ENCODE data around the gene LPAR1. TPM values are rescaled to one million over a fixed set of nuclear protein-coding genes. Genes with fewer than 3 reads are reported as not detected.
A peak's percentile ranks its signal among the peaks of the same experiment; 100 is the strongest.
"Not testable (repeated sequence)": the region's sequence is repeated elsewhere in the genome, so short reads cannot be mapped to it uniquely, and the experiment has no call there.

LPAR1 gene
- total RNA-seq, 1 experiment from 2014 or later, result 21.7 TPM

GRCh38 chr9:110837401-110838005, 200.8 kb downstream of the LPAR1 start:
- Histone ChIP-seq H3K36me3 (no peaks in the 10 kb centered on the region), H3K4me3 (no peak overlapping the region), H3K9me3 (replicated peaks) (no peaks in the 10 kb centered on the region), H3K27me3 (replicated peaks) (no peaks in the 10 kb centered on the region), H3K4me1 (replicated peaks) (peaks cover 31% of the 10 kb centered on the region), H3K27ac (no peak overlapping the region)
- DNase-seq (ENCODE audit: low read depth in 1 of 2, low spot score in 2 of 2), result no peak

GRCh38 chr9:110835859-110836271, 202.4 kb downstream of the LPAR1 start:
- Histone ChIP-seq H3K4me3 (no peak overlapping the region), H3K9me3 (replicated peaks) (no peaks in the 10 kb centered on the region)
- no peak for DNase-seq (ENCODE audit: low read depth in 1 of 2, low spot score in 2 of 2)

DNA sequence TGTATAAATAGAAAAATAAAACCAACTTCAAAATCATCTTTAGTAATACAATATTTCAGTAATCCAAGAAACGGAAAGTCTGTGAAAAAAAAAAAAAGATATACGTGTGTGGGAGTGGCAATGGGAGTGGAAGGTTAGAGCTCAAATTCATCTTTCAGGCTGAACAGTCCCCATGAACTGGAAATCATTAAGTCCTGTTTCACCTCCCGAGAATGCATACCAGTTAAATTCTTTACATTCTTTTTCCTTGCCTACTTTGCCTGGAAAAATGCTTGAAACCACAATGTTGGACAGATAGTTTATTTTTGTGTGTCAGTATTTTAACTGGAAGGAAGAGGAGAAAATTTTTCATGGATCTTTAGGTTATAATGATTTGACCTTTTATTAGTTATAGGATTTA, 202.9 kb downstream of the LPAR1 start:
- H3K36me3 ChIP-seq, result no peaks in the 10 kb centered on the region
- peak in 1 of 2 experiments; percentile 90 for DNase-seq (ENCODE audit: low read depth in 1 of 2, low spot score in 2 of 2)

More at GRCh38 chr9:110835859-110836271, 202.4 kb downstream of the LPAR1 start:
- Histone ChIP-seq H3K27me3 (replicated peaks) (no peaks in the 10 kb centered on the region), H3K4me1 (replicated peaks) (peaks cover 26% of the 10 kb centered on the region), H3K36me3 (no peaks in the 10 kb centered on the region), H3K27ac (peak overlapping the region; percentile 92)

DNA sequence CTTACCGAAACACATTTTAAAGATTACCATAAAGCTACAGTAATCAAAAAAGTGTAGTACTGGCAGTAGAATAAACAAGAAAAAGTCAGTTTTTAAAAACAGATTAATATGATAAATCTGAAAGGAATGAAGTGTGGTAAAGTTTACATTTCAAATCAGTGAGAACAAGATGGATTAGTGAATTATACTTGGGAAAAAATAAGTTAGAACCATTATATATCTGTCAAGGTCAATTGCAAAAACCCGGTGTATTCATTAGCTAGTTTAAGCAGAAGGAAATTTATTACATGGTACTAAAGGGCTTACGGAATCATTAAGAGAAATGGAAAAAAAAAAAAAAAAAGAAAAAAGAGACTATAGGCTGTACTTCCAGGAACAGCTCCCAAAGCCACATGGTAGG, 205.3 kb downstream of the LPAR1 start:
- no peaks in the 10 kb centered on the region for H3K27me3 ChIP-seq (replicated peaks)
- H3K4me3 ChIP-seq, result no peak overlapping the region
- H3K4me1 ChIP-seq (replicated peaks), result peaks cover 22% of the 10 kb centered on the region
- H3K27ac ChIP-seq, result no peak overlapping the region
- H3K36me3 ChIP-seq, result no peaks in the 10 kb centered on the region
- no peak for DNase-seq (ENCODE audit: low read depth in 1 of 2, low spot score in 2 of 2)
- H3K9me3 ChIP-seq (replicated peaks), result no peaks in the 10 kb centered on the region

More for the DNA sequence above, 202.9 kb downstream of the LPAR1 start:
- no peaks in the 10 kb centered on the region for H3K27me3 ChIP-seq (replicated peaks)
- H3K4me1 ChIP-seq (replicated peaks), result peaks cover 26% of the 10 kb centered on the region
- peak overlapping the region; percentile 92 for H3K27ac ChIP-seq
- H3K9me3 ChIP-seq (replicated peaks), result no peaks in the 10 kb centered on the region
- no peak overlapping the region for H3K4me3 ChIP-seq

GRCh38 chr9:110830495-110830894, 207.8 kb downstream of the LPAR1 start:
- Histone ChIP-seq H3K27ac (no peak overlapping the region), H3K36me3 (no peaks in the 10 kb centered on the region), H3K4me3 (no peak overlapping the region), H3K4me1 (replicated peaks) (peaks cover 10% of the 10 kb centered on the region; the same call in 1 of the 2 replicates), H3K27me3 (replicated peaks) (no peaks in the 10 kb centered on the region), H3K9me3 (replicated peaks) (no peaks in the 10 kb centered on the region)
- DNase-seq (ENCODE audit: low read depth in 1 of 2, low spot score in 2 of 2), result no peak

GRCh38 chr9:110828264-110828663, 210.0 kb downstream of the LPAR1 start:
- Histone ChIP-seq H3K4me1 (replicated peaks) (peaks cover 2% of the 10 kb centered on the region; the same call in 1 of the 2 replicates), H3K27me3 (replicated peaks) (no peaks in the 10 kb centered on the region), H3K4me3 (no peak overlapping the region), H3K27ac (no peak overlapping the region), H3K9me3 (replicated peaks) (no peaks in the 10 kb centered on the region), H3K36me3 (no peaks in the 10 kb centered on the region)
- DNase-seq (ENCODE audit: low read depth in 1 of 2, low spot score in 2 of 2), result no peak

DNA sequence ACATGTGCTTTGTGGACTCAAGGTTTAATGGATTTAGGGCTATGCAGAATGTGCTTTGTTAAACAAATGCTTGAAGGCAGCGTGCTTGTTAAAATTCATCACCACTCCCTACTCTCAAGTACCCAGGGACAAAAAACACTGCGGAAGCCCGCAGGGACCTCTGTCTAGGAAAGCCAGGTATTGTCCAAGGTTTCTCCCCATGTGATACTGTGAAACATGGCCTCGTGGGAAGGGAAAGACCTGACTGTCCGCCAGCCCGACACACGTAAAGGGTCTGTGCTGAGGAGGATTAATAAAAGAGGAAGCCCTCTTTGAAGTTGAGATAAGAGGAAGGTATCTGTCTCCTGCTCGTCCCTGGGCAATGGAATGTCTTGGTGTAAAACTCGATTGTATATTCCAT, 211.9 kb downstream of the LPAR1 start:
- H3K36me3 ChIP-seq; H3K4me3 ChIP-seq; H3K27ac ChIP-seq; DNase-seq (ENCODE audit: low read depth in 1 of 2, low spot score in 2 of 2); H3K9me3 ChIP-seq (replicated peaks); H3K4me1 ChIP-seq (replicated peaks); H3K27me3 ChIP-seq (replicated peaks): not testable (repeated sequence)

- no peaks in the 10 kb centered on the region for H3K27me3 ChIP-seq (replicated peaks)
Observed at GRCh38 chr9:110825950-110826349, 212.3 kb downstream of the LPAR1 start.

GRCh38 chr9:110825129-110825528, 213.1 kb downstream of the LPAR1 start:
- not testable (repeated sequence) for H3K4me1 ChIP-seq (replicated peaks); H3K36me3 ChIP-seq; H3K27ac ChIP-seq; H3K4me3 ChIP-seq; DNase-seq (ENCODE audit: low read depth in 1 of 2, low spot score in 2 of 2); H3K27me3 ChIP-seq (replicated peaks); H3K9me3 ChIP-seq (replicated peaks)

More at GRCh38 chr9:110825950-110826349, 212.3 kb downstream of the LPAR1 start:
- Histone ChIP-seq H3K4me1 (replicated peaks) (no peaks in the 10 kb centered on the region), H3K36me3 (no peaks in the 10 kb centered on the region), H3K9me3 (replicated peaks) (no peaks in the 10 kb centered on the region), H3K4me3 (no peak overlapping the region), H3K27ac (no peak overlapping the region)
- no peak for DNase-seq (ENCODE audit: low read depth in 1 of 2, low spot score in 2 of 2)

Measured in SJSA1 (cell line).